Measurements from ENCODE around the gene PTPN21. TPM values are rescaled to one million over a fixed set of nuclear protein-coding genes. Genes with fewer than 3 reads are reported as not detected.

PTPN21 gene
- total and polyA plus RNA-seq, 2 experiments from 2014 or later = 12.0 to 16.7 TPM

DNA sequence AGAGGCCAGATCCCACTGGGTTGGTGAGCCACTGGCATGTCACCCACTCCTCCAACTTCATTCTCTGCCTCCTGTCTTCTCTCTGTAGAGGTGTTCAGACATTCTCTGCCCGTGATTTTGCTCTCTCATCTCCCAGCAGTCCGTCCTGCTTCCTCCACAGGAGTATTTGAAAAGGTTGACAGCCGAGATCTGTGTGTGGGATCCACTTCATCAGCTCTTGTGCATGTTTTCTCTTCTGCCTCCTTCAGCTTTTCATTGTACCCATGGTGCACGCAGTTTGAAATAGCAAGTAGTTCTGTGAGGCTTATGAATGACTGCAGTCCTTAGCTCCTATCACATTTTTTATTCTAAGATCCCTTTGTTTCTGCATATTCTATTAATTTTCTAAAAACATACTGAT lies 42.8 kb upstream of the PTPN21 start:
- Histone ChIP-seq H3K9me3 (ENCODE audit: low read depth) (no peaks in the 10 kb centered on the region), H3K27me3 (no peaks in the 10 kb centered on the region), H3K27ac (peak overlapping the region; percentile 23), H3K36me3 (peaks cover 67% of the 10 kb centered on the region), H3K4me3 (no peak overlapping the region), H3K4me1 (ENCODE audit: low read depth) (no peaks in the 10 kb centered on the region)
- TF ChIP-seq, protein P1, sequence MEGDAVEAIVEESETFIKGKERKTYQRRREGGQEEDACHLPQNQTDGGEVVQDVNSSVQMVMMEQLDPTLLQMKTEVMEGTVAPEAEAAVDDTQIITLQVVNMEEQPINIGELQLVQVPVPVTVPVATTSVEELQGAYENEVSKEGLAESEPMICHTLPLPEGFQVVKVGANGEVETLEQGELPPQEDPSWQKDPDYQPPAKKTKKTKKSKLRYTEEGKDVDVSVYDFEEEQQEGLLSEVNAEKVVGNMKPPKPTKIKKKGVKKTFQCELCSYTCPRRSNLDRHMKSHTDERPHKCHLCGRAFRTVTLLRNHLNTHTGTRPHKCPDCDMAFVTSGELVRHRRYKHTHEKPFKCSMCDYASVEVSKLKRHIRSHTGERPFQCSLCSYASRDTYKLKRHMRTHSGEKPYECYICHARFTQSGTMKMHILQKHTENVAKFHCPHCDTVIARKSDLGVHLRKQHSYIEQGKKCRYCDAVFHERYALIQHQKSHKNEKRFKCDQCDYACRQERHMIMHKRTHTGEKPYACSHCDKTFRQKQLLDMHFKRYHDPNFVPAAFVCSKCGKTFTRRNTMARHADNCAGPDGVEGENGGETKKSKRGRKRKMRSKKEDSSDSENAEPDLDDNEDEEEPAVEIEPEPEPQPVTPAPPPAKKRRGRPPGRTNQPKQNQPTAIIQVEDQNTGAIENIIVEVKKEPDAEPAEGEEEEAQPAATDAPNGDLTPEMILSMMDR (IDR thresholded peaks at IDR 0.05; ENCODE audit: low read depth, low read length) = no peak
- no peak for DNase-seq (ENCODE audit: low read depth in 1 of 2, low spot score in 1 of 2)

DNA sequence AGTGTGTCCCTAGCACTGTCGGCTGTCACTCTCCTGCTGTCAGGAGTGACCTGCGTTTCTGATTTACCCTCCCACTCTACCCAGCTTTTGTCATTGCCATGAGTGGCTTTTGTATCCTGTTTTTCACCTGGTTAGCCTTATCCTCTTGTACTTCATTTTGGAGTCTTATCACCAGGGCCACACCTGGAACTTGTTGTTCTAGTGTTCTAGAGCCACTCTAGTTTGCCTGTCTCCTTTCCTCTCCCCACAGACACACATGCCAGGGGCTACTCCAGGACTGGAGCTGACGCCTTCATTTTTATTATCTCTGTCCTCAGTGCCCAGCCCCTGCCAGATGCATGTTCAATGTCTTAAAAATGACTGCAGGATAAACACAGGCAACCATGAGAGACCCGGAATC lies 42.2 kb upstream of the PTPN21 start:
- H3K27me3 ChIP-seq = no peaks in the 10 kb centered on the region
- H3K36me3 ChIP-seq = peaks cover 62% of the 10 kb centered on the region
- H3K4me3 ChIP-seq = no peak overlapping the region
- no peaks in the 10 kb centered on the region for H3K4me1 ChIP-seq (ENCODE audit: low read depth)
- DNase-seq (ENCODE audit: low read depth in 1 of 2, low spot score in 1 of 2) = no peak
- TF ChIP-seq, protein P1 (IDR thresholded peaks at IDR 0.05; ENCODE audit: low read depth, low read length) = no peak
- peak overlapping the region; percentile 23 for H3K27ac ChIP-seq
- no peaks in the 10 kb centered on the region for H3K9me3 ChIP-seq (ENCODE audit: low read depth)

DNA sequence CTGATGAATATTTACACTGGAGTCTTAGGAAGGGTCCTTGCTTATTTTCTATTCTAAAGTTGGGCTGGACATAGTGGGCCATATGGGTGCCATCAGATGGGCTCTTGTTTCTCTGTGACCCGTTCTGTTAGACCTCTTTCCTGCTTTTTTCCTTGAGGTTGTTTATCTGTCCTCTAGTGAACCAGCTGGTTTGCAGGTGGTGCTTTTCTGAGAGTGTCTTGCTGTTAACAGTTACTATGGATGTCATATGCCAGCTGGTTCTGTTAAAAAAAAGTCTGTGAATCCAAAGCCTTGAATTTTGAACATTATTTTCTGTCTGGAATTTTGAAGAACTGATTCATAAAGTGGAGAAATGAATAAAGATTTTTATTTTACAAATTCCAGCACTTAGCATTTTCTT lies 37.2 kb upstream of the PTPN21 start:
- peaks cover 46% of the 10 kb centered on the region for H3K36me3 ChIP-seq
- no peak for DNase-seq (ENCODE audit: low read depth in 1 of 2, low spot score in 1 of 2)
- H3K27ac ChIP-seq = no peak overlapping the region
- H3K4me3 ChIP-seq = no peak overlapping the region
- H3K27me3 ChIP-seq = no peaks in the 10 kb centered on the region
- H3K9me3 ChIP-seq (ENCODE audit: low read depth) = no peaks in the 10 kb centered on the region
- no peaks in the 10 kb centered on the region for H3K4me1 ChIP-seq (ENCODE audit: low read depth)
- TF ChIP-seq, protein P1 (IDR thresholded peaks at IDR 0.05; ENCODE audit: low read depth, low read length) = no peak

DNA sequence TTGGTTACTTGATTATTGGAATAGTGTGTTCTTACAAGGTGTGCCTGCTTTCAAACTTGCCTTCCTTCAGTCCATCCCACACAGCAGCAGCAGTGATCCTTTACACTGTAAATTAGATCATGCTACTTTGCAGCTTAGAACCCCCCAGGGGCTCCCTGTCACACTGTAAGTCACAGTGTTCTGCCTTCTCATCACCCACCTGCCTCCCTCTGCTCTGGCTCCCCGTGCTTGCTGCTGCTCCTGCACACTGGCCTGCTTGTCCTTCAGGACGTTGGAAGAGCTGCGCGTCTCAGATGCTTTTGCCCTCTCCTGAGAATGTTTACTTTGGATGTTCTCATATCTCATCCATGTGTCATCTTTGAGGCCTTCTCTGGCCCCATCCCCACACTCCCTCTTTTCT lies 35.4 kb upstream of the PTPN21 start:
- H3K4me3 ChIP-seq = no peak overlapping the region
- H3K36me3 ChIP-seq = peaks cover 51% of the 10 kb centered on the region
- no peaks in the 10 kb centered on the region for H3K9me3 ChIP-seq (ENCODE audit: low read depth)
- no peak for DNase-seq (ENCODE audit: low read depth in 1 of 2, low spot score in 1 of 2)
- TF ChIP-seq, protein P1 (IDR thresholded peaks at IDR 0.05; ENCODE audit: low read depth, low read length) = no peak
- no peaks in the 10 kb centered on the region for H3K4me1 ChIP-seq (ENCODE audit: low read depth)
- H3K27me3 ChIP-seq = no peaks in the 10 kb centered on the region
- no peak overlapping the region for H3K27ac ChIP-seq

DNA sequence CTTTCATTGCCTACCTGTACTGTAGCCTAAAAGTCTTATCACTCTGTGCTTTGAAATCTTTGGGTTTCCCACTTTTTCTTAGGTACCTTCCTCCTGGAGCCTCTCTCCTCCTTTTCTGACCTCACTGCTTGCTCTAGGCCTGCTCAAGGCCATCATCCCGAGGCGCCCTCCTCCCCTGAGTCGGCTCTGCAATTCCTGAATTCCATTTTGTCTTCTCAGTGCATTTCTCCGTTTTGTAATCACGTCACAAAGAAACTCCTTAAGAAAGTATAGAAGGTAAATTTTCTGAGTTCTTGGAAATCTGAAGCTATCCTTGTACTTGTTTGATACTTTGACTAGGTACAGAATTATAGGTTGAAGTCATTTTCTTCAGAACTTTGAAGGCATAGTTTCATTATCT lies 33.3 kb upstream of the PTPN21 start:
- no peak overlapping the region for H3K27ac ChIP-seq

More for the DNA sequence above, 33.3 kb upstream of the PTPN21 start:
- H3K36me3 ChIP-seq = peaks cover 42% of the 10 kb centered on the region
- TF ChIP-seq, protein P1 (IDR thresholded peaks at IDR 0.05; ENCODE audit: low read depth, low read length) = no peak
- no peaks in the 10 kb centered on the region for H3K9me3 ChIP-seq (ENCODE audit: low read depth)
- peaks cover 8% of the 10 kb centered on the region for H3K4me1 ChIP-seq (ENCODE audit: low read depth)
- no peaks in the 10 kb centered on the region for H3K27me3 ChIP-seq
- no peak for DNase-seq (ENCODE audit: low read depth in 1 of 2, low spot score in 1 of 2)
- no peak overlapping the region for H3K4me3 ChIP-seq

Data from cardiac muscle cell (in vitro differentiated cells and primary cell).